Neural progenitor cell (in vitro differentiated cells): Measurements from ENCODE around the gene FRAS1. TPM values are rescaled to one million over a fixed set of nuclear protein-coding genes. Genes with fewer than 3 reads are reported as not detected.

Experiments used
- DNase-seq: peaks from one replicate; pipeline ENCODE4 v3.0.0-alpha.2; 2016; ENCODE audit warnings: low spot score
- H2AFZ ChIP-seq: fragments of 200-600 bp; sonication (generic); replicated peaks from 2 replicates; pipeline ENCODE4 v1.6.1; 2016; ENCODE audit warnings: antibody characterized with exemption
- H3F3A ChIP-seq: fragments of 200-600 bp; sonication (generic); 2 replicates; pipeline ENCODE4 v1.6.1; 2016; ENCODE audit warnings: antibody characterized with exemption, low read depth
- H3K27ac ChIP-seq: fragments of 200-600 bp; sonication (generic); 2 replicates; pipeline ENCODE4 v1.5.1; 2016; ENCODE audit warnings: mild to moderate bottlenecking
- H3K27me3 ChIP-seq: fragments of 200-600 bp; sonication (generic); 2 replicates; pipeline ENCODE4 v1.6.1; 2016; ENCODE audit warnings: mild to moderate bottlenecking, moderate library complexity
- H3K36me3 ChIP-seq: fragments of 200-600 bp; sonication (generic); 2 replicates; pipeline ENCODE4 v1.5.1; 2016
- H3K4me1 ChIP-seq: fragments of 200-600 bp; sonication (generic); 2 replicates; pipeline ENCODE4 v1.6.1; 2016; ENCODE audit warnings: mixed run types
- H3K4me2 ChIP-seq: fragments of 200-600 bp; sonication (generic); 2 replicates; pipeline ENCODE4 v1.6.1; 2016
- H3K4me3 ChIP-seq: fragments of 200-600 bp; sonication (generic); 2 replicates; pipeline ENCODE4 v1.5.1; 2016
- H3K79me2 ChIP-seq: fragments of 200-600 bp; sonication (generic); 2 replicates; pipeline ENCODE4 v1.6.1; 2016; ENCODE audit warnings: low read depth
- H3K9ac ChIP-seq: fragments of 200-600 bp; sonication (generic); 2 replicates; pipeline ENCODE4 v1.6.1; 2016
- H3K9me3 ChIP-seq: fragments of 200-600 bp; sonication (generic); 2 replicates; pipeline ENCODE4 v1.5.1; 2016; ENCODE audit warnings: low read depth
- H4K20me1 ChIP-seq: fragments of 200-600 bp; sonication (generic); 2 replicates; pipeline ENCODE4 v1.6.1; 2016; ENCODE audit warnings: low read depth
- H3K27ac Mint-ChIP-seq: 3 replicates; pipeline ENCODE4 v1.8.0; 2021; ENCODE audit warnings: mixed read lengths
- H3K27me3 Mint-ChIP-seq: 2 replicates; pipeline ENCODE4 v1.8.0; 2022; ENCODE audit warnings: low read depth, mild to moderate bottlenecking, inconsistent platforms, moderate library complexity, mixed read lengths; ENCODE audit not compliant: insufficient read depth
- H3K36me3 Mint-ChIP-seq: 3 replicates; pipeline ENCODE4 v1.8.0; 2021; ENCODE audit warnings: mixed read lengths
- H3K4me1 Mint-ChIP-seq: 3 replicates; pipeline ENCODE4 v1.8.0; 2021; ENCODE audit warnings: mixed read lengths
- H3K4me3 Mint-ChIP-seq: 3 replicates; pipeline ENCODE4 v1.8.0; 2021; ENCODE audit warnings: mild to moderate bottlenecking, moderate library complexity, mixed read lengths
- H3K9me3 Mint-ChIP-seq: 3 replicates; pipeline ENCODE4 v1.8.0; 2020; ENCODE audit warnings: mixed read lengths
- CTCF ChIP-seq: fragments of 200-600 bp; sonication (generic); IDR thresholded peaks from 2 replicates; pipeline ENCODE4 v1.5.1; 2017; ENCODE audit warnings: antibody characterized with exemption, mild to moderate bottlenecking
- EZH2 ChIP-seq: fragments of 200-600 bp; sonication (generic); IDR thresholded peaks from 2 replicates; pipeline ENCODE4 v1.6.1; 2017; ENCODE audit warnings: antibody characterized with exemption, mild to moderate bottlenecking, moderate library complexity
- EZH2phosphoT487 ChIP-seq: fragments of 200-600 bp; sonication (generic); IDR thresholded peaks from 2 replicates; pipeline ENCODE4 v1.6.1; 2017; ENCODE audit warnings: antibody characterized with exemption
- total RNA-seq: library from RNA; depleted of rRNA; stranded (reverse); fragments of >200 nt; gene quantifications from 2 replicates; pipeline ENCODE4 v1.2.3, GENCODE V29; 2015; ENCODE audit warnings: low replicate concordance

Gene FRAS1
- total RNA-seq, 1 donor from 2014 or later, result 21.3 TPM

- H4K20me1 ChIP-seq, result no peaks in the 10 kb centered on the region
- H3K27ac ChIP-seq, result no peak overlapping the region
- H3K79me2 ChIP-seq, result peaks cover 22% of the 10 kb centered on the region
- no peak overlapping the region for H3K4me3 ChIP-seq
- Mint-ChIP-seq H3K4me3 (no peak overlapping the region), H3K27me3 (peaks cover 2% of the 10 kb centered on the region), H3K4me1 (peaks cover 17% of the 10 kb centered on the region), H3K27ac (no peak overlapping the region), H3K36me3 (no peaks in the 10 kb centered on the region), H3K9me3 (no peaks in the 10 kb centered on the region)
- no peaks in the 10 kb centered on the region for H3F3A ChIP-seq
- TF ChIP-seq EZH2 (no peak), EZH2phosphoT487 (no peak), CTCF (no peak)
- no peaks in the 10 kb centered on the region for H3K27me3 ChIP-seq
- H3K9me3 ChIP-seq, result no peaks in the 10 kb centered on the region
- no peak for DNase-seq
- H3K9ac ChIP-seq, result no peak overlapping the region
- peaks cover 15% of the 10 kb centered on the region for H3K4me1 ChIP-seq
- no peak overlapping the region for H3K4me2 ChIP-seq
- no peaks in the 10 kb centered on the region for H3K36me3 ChIP-seq
- H2AFZ ChIP-seq, result no peak overlapping the region
Observed at GRCh38 chr4:78156520-78156919, 99.4 kb downstream of the FRAS1 start.

- peaks cover 2% of the 10 kb centered on the region for H3K27me3 Mint-ChIP-seq
Observed at GRCh38 chr4:78162342-78162741, 105.2 kb downstream of the FRAS1 start.

GRCh38 chr4:78162821-78163220 lies 105.7 kb downstream of the FRAS1 start:
- Histone ChIP-seq H3K27me3 (no peaks in the 10 kb centered on the region), H3K27ac (peak overlapping the region; percentile 27), H2AFZ (no peak overlapping the region), H3K9me3 (no peaks in the 10 kb centered on the region), H4K20me1 (no peaks in the 10 kb centered on the region), H3K4me2 (peak overlapping the region; percentile 46), H3K9ac (no peak overlapping the region), H3K79me2 (peaks cover 26% of the 10 kb centered on the region), H3K4me3 (no peak overlapping the region), H3F3A (peaks cover 8% of the 10 kb centered on the region), H3K4me1 (peaks cover 18% of the 10 kb centered on the region), H3K36me3 (no peaks in the 10 kb centered on the region)
- TF ChIP-seq EZH2phosphoT487 (no peak), EZH2 (no peak), CTCF (no peak)
- Mint-ChIP-seq H3K4me3 (no peak overlapping the region), H3K36me3 (no peaks in the 10 kb centered on the region), H3K27me3 (peaks cover 2% of the 10 kb centered on the region), H3K4me1 (peaks cover 16% of the 10 kb centered on the region), H3K27ac (no peak overlapping the region), H3K9me3 (no peaks in the 10 kb centered on the region)
- peak; percentile 25 for DNase-seq

More at GRCh38 chr4:78162342-78162741, 105.2 kb downstream of the FRAS1 start:
- TF ChIP-seq EZH2 (no peak), CTCF (no peak), EZH2phosphoT487 (no peak)
- Histone ChIP-seq H3K27me3 (no peaks in the 10 kb centered on the region), H3K79me2 (peaks cover 26% of the 10 kb centered on the region), H3K9me3 (no peaks in the 10 kb centered on the region), H3K9ac (no peak overlapping the region), H4K20me1 (no peaks in the 10 kb centered on the region), H3K36me3 (no peaks in the 10 kb centered on the region), H3K4me3 (no peak overlapping the region), H3K4me1 (peaks cover 15% of the 10 kb centered on the region), H3K27ac (peak overlapping the region; percentile 27), H3F3A (peaks cover 8% of the 10 kb centered on the region), H2AFZ (no peak overlapping the region), H3K4me2 (peak overlapping the region; percentile 46)
- Mint-ChIP-seq H3K4me1 (peaks cover 15% of the 10 kb centered on the region), H3K36me3 (no peaks in the 10 kb centered on the region), H3K9me3 (no peaks in the 10 kb centered on the region), H3K27ac (no peak overlapping the region), H3K4me3 (no peak overlapping the region)
- no peak for DNase-seq
